Muscle of arm (tissue), 12 donors: ENCODE results near the gene RANBP3L. TPM values are rescaled to one million over a fixed set of nuclear protein-coding genes. Genes with fewer than 3 reads are reported as not detected.
"Not testable (repeated sequence)": the region's sequence is repeated elsewhere in the genome, so short reads cannot be mapped to it uniquely, and the experiment has no call there.

Experiments
- DNase-seq: peaks from one replicate; pipeline ENCODE4 v3.0.0-alpha.2; 2013
- polyA plus RNA-seq, 12 donors: library from polyadenylated mRNA; unstranded; fragments of 120-200 nt; gene quantifications; one replicate each; pipeline ENCODE4 v1.2.1, GENCODE V29; 2013; ENCODE audit not compliant: insufficient read length in 12 of 12

RANBP3L gene
- polyA plus RNA-seq, 12 donors = 0.22 to 0.86 (median 0.53) TPM; not detected in 2

- DNase-seq = no peak
Measured at GRCh38 chr5:36297653-36298052, 4.0 kb downstream of the RANBP3L start.

GRCh38 chr5:36285837-36286615, 15.7 kb downstream of the RANBP3L start:
- DNase-seq = no peak

- DNase-seq = not testable (repeated sequence)
Measured at GRCh38 chr5:36283775-36284174, 17.9 kb downstream of the RANBP3L start.

- DNase-seq = no peak
Measured at GRCh38 chr5:36281626-36282025, 20.1 kb downstream of the RANBP3L start.

GRCh38 chr5:36279054-36279698, 22.5 kb downstream of the RANBP3L start:
- DNase-seq = no peak

- DNase-seq = no peak
Measured at GRCh38 chr5:36277521-36278176, 24.1 kb downstream of the RANBP3L start.

- DNase-seq = no peak
Measured at GRCh38 chr5:36276864-36277263, 24.8 kb downstream of the RANBP3L start.

- peak; percentile 4 for DNase-seq
Measured at GRCh38 chr5:36273809-36274526, 27.7 kb downstream of the RANBP3L start.

- DNase-seq = no peak
Measured at GRCh38 chr5:36272136-36272690, 29.5 kb downstream of the RANBP3L start.

GRCh38 chr5:36270876-36271575, 30.7 kb downstream of the RANBP3L start:
- no peak for DNase-seq

GRCh38 chr5:36270175-36270574, 31.5 kb downstream of the RANBP3L start:
- no peak for DNase-seq

GRCh38 chr5:36269478-36269877, 32.2 kb downstream of the RANBP3L start:
- DNase-seq = no peak

GRCh38 chr5:36267905-36268304, 33.8 kb downstream of the RANBP3L start:
- no peak for DNase-seq

GRCh38 chr5:36264202-36264760, 37.4 kb downstream of the RANBP3L start:
- DNase-seq = no peak

GRCh38 chr5:36261186-36261585, 40.5 kb downstream of the RANBP3L start:
- DNase-seq = no peak

- no peak for DNase-seq
Measured at GRCh38 chr5:36253575-36253974, 48.1 kb downstream of the RANBP3L start.

- no peak for DNase-seq
Measured at GRCh38 chr5:36252722-36253365, 48.9 kb downstream of the RANBP3L start.

GRCh38 chr5:36251218-36251617, 50.5 kb downstream of the RANBP3L start:
- no peak for DNase-seq

GRCh38 chr5:36250427-36250826, 51.3 kb downstream of the RANBP3L start:
- DNase-seq = no peak
